GM21723 (cell line): ENCODE measurements around the gene PRKCG.

Experiments
- ATAC-seq: cut with Tn5 transposase; IDR thresholded peaks from one replicate; pipeline ENCODE4 v1.9.1; 2021; ENCODE audit warnings: mild to moderate bottlenecking, moderate library complexity; ENCODE audit not compliant: unreplicated experiment

PRKCG gene

DNA sequence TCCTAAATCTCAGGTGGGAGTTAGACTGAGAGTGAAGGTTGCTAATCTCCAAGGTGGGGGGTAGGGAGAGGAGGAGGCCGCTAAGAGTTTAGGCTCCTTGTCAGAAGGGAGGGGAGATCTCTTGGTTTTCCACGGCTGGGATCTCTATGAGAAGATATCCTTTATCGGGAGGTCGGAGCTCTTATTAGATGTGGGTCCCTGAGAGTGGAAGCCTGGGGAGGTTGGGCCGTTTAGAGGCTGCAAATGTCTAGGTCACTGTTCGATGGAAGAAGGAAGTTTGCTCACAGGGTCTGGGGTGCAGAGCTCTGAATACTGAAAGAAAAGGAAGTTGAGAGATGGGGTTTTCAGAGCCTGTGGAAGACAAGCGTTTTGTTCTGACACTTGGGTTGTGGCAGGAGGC, 10.5 kb upstream of the PRKCG start:
- no peak for ATAC-seq

DNA sequence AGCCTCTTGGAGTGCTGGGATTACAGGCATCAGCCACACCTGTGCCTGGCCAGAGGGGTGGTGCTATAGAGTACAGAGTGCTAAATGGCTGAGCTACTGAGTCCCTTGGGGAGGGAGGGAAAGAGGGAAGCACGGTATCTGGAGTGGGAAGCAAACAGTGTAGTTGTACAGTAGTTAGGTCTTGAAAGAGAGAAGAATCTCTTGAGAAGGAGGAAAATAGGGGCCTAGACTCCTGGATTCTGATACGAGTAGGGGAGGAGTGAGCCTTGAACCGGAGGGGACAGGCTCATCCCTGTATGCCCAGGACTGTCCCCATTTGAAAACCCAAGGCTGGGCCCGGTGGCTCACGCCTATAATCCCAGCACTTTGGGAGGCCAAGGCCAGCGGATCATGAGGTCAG, 9.2 kb upstream of the PRKCG start:
- no peak for ATAC-seq

GRCh38 chr19:53873773-53874605, 8.0 kb upstream of the PRKCG start:
- no peak for ATAC-seq

GRCh38 chr19:53874606-53874990, 7.4 kb upstream of the PRKCG start:
- no peak for ATAC-seq

DNA sequence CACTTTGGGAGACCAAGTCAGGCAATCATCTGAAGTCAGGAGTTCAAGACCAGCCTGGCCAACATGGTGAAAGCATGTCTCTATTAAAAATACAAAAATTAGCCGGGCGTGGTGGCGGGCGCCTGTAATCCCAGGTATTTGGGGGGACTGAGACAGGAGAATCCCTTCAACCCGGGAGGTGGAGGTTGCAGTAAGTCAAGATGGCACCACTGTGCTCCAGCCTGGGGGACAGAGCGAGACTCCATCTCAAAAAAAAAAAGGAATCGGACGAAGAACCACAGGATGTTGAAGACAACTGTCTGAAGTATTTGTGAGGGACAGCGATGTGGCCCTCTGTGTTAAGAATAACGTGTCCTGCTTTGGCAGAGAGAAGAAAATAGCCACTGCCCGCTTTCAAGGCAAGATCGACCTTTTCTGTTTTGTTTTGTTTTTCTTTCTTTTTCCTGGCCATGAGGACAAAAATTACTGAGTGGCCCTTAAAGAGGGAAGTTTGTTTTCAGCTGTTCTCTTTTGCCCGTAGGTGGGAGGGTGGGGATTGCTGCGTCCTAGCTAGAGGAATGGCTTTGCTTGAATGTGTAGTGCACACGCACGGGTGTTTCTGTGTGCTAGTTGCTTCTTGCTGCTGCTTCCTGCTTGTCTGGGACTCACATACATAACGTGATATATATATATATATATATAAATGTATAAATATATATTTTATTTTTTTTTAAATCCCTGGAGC, 6.2 kb upstream of the PRKCG start:
- no peak for ATAC-seq

- ATAC-seq: no peak
Measured at GRCh38 chr19:53876651-53877224, 5.3 kb upstream of the PRKCG start.

GRCh38 chr19:53877361-53877766, 4.6 kb upstream of the PRKCG start:
- ATAC-seq: no peak

- no peak for ATAC-seq
Measured at GRCh38 chr19:53878776-53879139, 3.2 kb upstream of the PRKCG start.

- no peak for ATAC-seq
Measured at GRCh38 chr19:53879140-53880081, 2.6 kb upstream of the PRKCG start.

- ATAC-seq: no peak
Measured at GRCh38 chr19:53880711-53881481, 1.1 kb upstream of the PRKCG start.

- ATAC-seq: no peak
Measured at GRCh38 chr19:53882391-53883050, 524 bp downstream of the PRKCG start.

DNA sequence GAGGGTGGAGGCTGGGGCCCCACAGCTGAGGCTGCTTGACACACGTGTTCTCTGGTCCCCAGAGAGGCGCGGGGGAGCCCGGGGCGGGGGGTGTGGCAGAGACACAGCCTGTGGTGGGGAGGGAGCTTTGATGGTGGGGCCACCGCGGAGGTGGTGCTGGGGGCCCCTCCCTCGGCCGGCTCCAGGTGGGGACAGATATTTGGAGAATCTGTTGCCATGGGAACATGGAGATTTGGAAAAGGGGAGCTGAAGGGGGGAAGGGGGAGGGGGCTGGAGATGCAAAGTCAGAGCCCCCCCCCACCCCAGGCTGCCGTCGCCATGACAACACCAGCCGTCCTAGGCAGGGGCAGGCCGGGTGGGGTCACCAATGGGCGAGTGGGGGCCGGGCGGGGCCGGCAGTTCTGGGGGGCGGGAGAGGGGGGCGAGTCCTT, 1.2 kb downstream of the PRKCG start:
- no peak for ATAC-seq

GRCh38 chr19:53883741-53884140, 1.7 kb downstream of the PRKCG start:
- ATAC-seq: no peak

DNA sequence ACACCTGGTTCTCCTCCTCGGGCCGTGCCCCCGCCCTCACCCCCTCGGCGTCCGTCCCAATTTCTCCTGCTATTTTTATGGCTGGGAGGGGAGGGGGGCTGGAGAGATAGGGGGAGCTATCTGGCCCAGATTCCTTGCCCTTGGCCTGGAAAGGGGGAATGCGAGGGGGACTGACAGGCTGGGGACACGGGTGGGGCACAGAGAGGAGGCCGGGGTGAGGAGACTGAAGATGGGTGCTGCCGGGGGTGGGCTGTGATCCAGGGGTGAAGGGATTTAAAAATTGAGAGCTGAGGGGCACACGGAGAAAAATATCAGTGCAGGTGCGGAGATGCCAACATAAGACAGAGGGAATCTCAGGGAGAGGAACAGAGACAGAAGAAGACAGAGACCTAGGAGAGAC, 2.3 kb downstream of the PRKCG start:
- no peak for ATAC-seq

GRCh38 chr19:53885036-53885435, 3.0 kb downstream of the PRKCG start:
- ATAC-seq: no peak

- no peak for ATAC-seq
Measured at GRCh38 chr19:53892301-53892980, 10.4 kb downstream of the PRKCG start.

- no peak for ATAC-seq
Measured at GRCh38 chr19:53892981-53893325, 11.0 kb downstream of the PRKCG start.

DNA sequence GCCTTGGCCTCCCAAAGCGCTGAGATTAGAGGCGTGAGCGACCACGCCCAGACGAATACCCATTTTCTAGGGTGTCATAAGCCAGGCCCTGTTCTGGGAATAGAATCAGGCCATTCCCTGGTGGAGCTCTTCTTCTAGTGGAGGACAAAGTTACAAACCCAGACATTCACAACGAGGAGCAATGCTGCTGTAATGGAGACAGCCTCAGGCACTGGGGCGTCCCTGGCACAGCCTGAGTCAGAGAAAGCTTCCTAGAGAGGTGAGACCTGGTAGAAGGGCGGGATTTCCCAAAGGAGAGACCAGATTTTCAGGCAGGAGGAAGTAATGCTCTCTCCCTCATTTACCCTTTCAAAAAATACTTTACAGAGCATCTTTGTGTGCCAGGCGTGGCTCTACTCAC, 12.7 kb downstream of the PRKCG start:
- no peak for ATAC-seq

DNA sequence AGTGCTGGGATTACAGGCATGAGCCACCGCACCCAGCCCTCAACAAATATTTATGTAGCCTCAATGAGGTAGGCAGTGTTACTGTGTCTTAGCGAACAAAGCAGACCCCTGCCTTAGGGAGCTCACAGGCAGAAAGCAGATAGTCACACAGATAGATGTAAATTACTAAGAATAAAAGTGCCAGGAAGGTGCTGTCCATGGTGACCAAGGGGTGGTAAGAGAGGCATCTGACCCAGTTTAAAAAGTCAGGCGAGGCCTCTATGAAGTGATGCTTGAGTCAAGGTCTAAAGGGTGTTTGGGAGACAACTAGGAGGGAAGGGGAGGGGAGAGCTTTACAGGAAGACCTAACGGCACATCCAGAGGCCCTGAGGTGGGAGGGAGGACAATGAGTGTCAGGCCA, 14.7 kb downstream of the PRKCG start:
- no peak for ATAC-seq
